ENCODE measurements around the gene EIF2S3.

DNA sequence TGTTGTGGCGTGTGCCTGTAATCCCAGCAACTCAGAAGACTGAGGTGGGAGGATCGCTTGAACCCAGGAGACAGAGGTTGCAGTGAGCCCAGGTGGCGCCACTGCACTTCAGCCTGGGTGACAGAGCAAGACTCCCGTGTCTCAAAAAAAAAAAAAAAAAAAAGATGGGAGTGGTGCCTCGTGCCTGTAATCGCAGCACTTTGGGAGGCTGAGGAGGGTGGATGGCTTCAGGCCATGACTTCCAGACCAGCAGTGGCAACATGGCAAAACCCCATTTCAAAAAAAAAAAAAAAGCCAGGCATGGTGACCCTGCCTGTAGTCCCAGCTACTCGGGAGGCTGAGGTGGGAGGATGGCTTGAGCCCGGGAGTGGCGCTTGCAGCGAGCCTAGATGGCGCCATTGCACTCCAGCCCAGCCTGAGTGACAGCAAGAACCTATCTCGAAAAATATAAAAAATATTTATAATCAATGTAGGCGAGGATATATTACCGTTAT, 27.0 kb downstream of the EIF2S3 start:
- TF ChIP-seq RAD21 (conservative IDR thresholded peaks at IDR 0.05) (no peak), CTCF (IDR thresholded peaks at IDR 0.05; ENCODE audit: poor library complexity, severe bottlenecking) (no peak), POLR2AphosphoS5 (IDR thresholded peaks at IDR 0.05) (no peak), REST (IDR thresholded peaks at IDR 0.05; ENCODE audit: borderline replicate concordance) (no peak), MXI1 (conservative IDR thresholded peaks at IDR 0.05; ENCODE audit: poor library complexity, severe bottlenecking) (no peak), SMC3 (conservative IDR thresholded peaks at IDR 0.05; ENCODE audit: poor library complexity) (no peak)
